HG03066 (cell line): Measurements from ENCODE around the gene POC1A.
"Not testable (repeated sequence)": the region's sequence is repeated elsewhere in the genome, so short reads cannot be mapped to it uniquely, and the experiment has no call there.

Source experiments
- ATAC-seq: cut with Tn5 transposase; IDR thresholded peaks from one replicate; pipeline ENCODE4 v1.9.1; 2021; ENCODE audit warnings: low read depth; ENCODE audit not compliant: unreplicated experiment

POC1A gene

GRCh38 chr3:52184690-52185089, 30.5 kb upstream of the POC1A start:
- ATAC-seq: no peak

DNA sequence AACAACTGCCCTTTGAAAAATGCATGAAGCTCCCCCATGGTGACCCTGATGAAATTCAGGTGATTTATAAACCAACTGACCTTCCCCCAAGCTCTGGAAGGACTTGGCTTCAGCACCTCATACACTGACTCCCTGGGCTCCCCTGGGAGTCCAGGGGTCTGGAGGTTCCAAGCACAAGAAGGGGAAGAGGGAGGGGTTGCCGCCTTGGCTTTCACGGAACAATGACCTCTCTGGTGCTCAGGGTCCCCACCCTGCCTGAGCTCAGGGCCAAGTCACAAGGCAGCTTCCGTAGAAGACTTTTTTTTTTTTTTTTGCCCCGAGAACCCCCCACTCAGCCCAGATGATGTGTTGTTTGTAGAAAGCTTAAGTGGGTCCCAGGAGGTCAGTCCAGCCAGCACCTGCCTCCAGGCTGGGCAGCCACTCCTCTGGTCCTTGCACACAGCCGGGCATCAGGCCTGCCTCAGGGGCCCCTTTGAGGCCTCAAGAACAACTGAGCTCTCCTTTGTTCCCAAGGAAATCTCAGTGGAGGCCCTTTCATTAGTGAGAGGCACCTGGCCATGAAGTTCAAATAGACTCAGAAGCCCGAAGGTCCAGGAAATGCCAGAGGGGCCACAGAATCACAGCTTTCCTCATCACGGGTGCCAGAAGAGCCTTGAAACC, 29.7 kb upstream of the POC1A start:
- no peak for ATAC-seq

DNA sequence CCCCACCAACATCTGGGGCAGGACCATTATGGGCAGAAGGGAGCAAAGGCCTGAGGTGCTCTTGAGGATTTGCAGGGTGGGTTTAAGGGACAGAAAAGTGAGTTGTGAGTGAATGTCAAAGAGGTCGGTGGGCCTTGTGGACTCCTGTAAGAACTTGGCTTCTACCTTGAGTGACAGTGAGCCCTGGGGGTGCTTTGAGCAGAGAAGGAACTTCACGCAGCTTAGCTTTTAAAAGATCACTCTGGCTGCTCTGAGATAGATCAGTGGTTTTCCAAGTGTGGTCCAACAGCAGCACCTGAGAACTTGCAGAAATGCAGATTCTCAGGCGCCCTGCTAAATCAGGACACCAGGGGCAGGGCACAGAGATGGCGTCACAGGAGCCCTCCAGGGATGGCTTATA, 28.5 kb upstream of the POC1A start:
- no peak for ATAC-seq

DNA sequence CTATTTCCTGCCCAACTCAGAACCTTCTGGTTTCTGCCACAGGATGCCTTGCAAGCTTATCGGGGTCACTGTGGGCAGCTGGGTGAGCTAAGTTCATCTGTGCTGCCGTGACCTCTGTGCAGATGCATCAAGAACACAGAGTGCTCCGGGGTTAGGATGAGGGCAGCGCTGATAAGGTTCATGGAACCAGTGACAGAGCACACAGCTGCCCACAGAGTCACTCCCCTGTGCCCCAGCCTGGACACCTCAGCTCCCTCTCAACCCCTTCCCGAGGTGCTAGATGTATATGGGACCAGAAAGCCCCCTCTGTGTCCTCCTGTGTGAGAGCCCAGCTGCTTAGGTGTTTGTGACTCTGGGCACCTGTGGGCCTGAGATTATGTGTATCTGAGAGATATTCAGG, 28.0 kb upstream of the POC1A start:
- ATAC-seq: no peak

DNA sequence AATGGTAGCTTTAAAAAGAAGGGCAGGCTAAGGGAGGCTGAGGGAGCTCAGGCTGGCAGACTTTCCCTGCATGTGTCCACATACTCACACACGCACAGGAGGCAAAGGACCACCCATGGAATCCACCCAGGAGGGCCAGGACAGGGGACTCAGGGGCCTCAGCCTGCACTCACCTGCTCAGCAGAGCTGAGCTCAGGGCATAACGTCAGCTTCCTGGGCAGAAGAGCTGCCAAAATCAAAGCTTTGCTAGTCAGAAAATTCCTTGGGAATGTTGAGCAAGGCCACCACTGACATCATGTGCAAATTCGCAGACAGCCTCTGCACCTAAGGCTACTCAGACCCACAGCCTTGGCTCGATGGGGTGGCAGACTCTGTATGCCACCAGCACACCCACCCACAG, 27.3 kb upstream of the POC1A start:
- ATAC-seq: no peak

- ATAC-seq: no peak
Measured at GRCh38 chr3:52178537-52178936, 24.3 kb upstream of the POC1A start.

GRCh38 chr3:52178126-52178525, 23.9 kb upstream of the POC1A start:
- ATAC-seq: not testable (repeated sequence)

DNA sequence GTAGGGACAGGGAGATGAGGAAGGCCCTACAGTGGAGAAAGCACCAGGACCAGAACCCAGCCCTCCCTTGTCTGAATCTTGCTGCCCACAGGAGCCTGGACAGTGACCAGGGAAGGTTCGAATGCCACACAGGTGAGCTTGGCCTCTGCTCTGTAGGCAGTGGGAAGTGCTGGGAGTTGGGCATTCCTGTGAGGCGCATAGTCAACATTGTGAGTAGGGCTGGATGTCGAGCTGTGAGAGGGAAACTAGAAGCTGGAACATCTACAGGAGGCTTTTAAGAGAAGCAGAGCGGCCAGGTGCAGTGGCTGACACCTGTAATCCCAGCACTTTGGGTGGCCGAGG, 23.4 kb upstream of the POC1A start:
- no peak for ATAC-seq

DNA sequence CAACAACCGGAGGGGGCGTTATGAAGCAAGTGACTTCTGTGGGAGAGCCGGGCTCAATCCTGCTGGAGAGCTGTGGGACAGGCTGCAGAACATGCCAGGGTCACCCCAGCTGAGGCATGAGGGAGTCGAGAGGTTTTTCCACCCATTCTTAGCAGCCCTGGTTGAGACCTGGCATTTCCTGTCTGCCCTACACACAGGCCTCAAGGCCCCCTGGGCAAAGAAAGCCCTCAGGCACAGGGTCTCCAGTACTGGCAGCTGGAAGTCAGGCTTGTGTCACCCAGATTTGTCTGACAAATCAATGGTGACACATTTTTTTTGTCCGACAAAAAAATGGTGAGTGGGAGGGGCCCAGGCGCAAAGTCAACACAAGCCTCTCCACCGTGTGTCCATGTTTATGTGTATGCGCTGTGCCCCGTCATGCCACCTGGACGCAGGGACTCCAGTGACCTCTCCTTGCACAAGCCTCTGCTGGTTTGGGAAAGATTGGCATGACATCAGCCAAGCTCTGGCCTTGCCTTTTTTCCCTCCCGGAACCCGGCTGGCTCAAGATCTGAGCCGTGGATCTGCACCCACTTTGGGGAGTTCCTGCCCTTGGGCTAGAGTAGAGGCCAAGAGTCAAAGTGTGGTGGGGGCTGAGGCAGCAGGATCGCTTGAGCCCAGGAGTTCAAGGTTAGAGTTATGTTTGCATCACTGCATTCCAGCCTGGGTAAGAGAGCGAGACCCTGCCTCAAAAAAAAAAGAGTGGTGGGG, 22.9 kb upstream of the POC1A start:
- no peak for ATAC-seq

- ATAC-seq: no peak
Measured at GRCh38 chr3:52176180-52176752, 22.0 kb upstream of the POC1A start.

DNA sequence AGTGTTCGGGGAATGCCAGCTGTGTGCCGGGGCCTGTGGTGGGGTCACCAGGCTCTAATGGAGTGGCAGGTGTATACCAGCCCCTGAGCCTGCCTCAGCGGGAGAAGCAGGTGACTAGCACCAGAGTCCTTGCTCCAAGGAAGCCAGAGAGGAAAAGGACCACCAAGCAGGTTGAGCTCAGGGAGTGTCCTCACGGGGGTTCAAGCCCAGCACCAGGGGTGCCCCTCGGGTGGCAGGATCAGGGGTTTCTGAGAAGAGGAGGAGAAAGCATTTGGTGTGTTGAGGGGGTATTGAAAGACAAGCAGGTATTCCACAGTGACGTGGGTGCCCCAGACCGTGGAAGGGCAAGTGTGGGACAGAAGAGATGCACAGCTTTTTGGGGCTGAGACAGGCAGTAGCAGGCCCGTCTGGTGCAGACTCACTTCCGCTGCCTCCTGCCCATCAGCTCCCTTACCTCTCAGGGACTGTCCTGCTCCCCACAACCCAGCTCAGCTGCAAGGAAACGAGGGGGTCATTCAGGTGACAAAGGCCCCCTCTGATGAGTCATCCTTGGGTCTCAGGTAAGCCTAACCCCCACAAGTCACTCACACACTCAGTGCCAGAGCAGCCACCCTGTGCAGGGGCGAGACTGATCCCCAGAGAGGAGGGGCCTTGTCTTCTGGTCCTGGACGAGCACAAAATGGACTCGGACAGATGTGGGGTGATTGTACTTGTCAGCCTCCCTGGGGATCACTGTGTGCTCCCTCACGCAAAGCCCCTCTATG, 21.4 kb upstream of the POC1A start:
- ATAC-seq: no peak

DNA sequence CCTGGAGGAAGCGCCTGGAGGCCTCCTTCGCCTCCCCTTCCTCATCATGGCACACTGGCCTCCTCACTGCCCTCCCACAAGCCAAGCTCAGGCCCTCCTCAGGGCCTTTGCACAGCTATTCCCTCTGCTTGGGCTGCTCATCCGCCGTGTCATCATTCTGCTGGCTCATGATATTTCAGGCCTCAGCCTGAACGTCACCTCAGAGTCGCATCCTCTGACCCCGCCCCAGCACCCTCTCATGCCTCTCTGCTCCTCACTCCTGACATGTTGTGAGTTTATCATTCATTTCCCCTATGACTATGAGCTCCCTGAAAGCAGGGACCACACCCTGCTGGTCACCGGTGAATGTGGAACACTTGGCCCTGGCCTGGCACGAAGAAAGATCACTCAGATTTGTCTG, 20.7 kb upstream of the POC1A start:
- no peak for ATAC-seq

- ATAC-seq: no peak
Measured at GRCh38 chr3:52173101-52173500, 18.9 kb upstream of the POC1A start.

GRCh38 chr3:52172262-52172757, 18.1 kb upstream of the POC1A start:
- no peak for ATAC-seq

DNA sequence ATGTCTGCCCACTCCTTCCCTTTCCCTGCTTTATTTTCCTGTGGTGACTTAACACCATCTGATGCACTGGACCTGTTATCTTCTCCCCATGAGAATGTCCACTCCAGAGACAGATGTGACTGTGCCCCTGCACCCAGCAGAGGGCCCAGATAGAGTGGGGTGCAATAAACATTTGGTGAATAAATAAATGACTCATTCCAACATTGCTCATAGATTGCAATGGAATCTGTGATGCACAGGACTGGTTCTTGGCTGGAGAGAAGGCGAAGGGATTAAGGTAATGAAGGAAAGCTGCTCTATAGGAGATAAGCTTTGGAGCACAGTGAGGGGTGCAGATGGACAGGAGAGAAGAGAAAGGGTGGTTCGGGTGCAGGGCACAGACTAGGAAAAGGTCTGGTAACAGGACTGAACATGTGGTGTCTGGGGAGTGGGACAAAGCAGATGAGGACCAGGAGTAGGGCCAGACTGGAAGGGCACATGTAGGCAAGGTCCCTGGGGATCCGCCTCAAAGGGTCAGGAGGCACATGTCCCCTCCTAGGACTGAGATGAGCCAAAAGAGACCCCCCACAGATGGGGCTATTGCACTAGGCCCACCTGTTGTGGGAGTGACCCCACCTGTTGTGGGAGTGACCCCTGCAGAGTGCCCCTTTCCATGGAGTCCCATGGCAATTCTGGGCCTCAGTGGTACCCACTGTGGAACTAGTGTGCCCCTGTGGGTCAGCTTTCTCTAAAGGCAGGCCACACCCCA, 17.5 kb upstream of the POC1A start:
- no peak for ATAC-seq

- ATAC-seq: not testable (repeated sequence)
Measured at GRCh38 chr3:52170217-52170616, 16.0 kb upstream of the POC1A start.

DNA sequence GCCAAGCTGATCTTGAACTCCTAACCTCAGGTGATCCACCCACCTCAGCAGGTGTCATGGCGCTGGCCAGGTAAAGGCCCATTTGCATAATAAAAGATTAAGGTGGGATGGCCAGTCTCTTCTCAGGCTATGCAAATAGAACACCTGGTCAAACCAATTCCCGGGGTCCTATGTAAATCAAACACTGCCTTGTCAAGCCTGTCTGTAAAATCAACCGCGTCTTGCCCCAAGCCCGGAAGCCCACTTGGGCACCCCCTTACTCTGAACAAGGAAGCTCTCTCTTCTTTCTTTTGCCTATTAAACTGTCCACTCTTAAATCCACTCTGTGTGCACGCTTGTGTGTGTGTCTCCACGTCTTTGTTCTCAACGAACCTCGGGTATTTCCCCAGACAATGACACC, 13.0 kb upstream of the POC1A start:
- no peak for ATAC-seq

- ATAC-seq: no peak
Measured at GRCh38 chr3:52162250-52162872, 8.1 kb upstream of the POC1A start.

GRCh38 chr3:52159503-52159902, 5.3 kb upstream of the POC1A start:
- no peak for ATAC-seq

DNA sequence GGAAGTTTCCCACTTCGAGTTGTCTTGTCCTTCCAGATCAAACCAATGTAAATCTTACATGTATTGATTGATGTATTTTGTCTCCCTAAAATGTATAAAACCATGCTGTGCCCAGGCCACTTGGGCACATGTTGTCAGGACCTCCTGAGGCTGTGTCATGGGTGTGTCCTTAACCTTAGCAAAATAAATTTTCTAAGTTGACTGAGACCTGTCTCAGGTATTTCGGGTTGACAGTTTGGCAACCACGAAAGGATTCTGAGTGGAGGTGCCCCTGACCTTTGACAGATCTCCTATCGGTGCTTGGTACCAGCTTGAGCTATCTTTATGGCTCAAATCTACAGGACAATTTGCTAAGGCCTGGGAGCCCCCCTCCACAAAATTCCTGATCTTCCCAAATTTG, 1.7 kb upstream of the POC1A start:
- ATAC-seq: no peak
